ENCODE measurements around the gene SHC4. TPM values are rescaled to one million over a fixed set of nuclear protein-coding genes. Genes with fewer than 3 reads are reported as not detected.

SHC4 gene
- total RNA-seq, 1 experiment from 2014 or later, result 0.63 TPM

- no peak for TF ChIP-seq STAT6 (CRISPR knock-in tag; conservative IDR thresholded peaks at IDR 0.05; ENCODE audit: low read depth)
- TF ChIP-seq MXD4 (CRISPR knock-in tag; IDR thresholded peaks at IDR 0.05; ENCODE audit: borderline replicate concordance), result no peak
- TF ChIP-seq SOX15 (CRISPR knock-in tag; IDR thresholded peaks at IDR 0.05), result no peak
- TF ChIP-seq TCF7 (CRISPR knock-in tag; IDR thresholded peaks at IDR 0.05; ENCODE audit: low read depth), result no peak
- no peak for TF ChIP-seq GRHL2 (CRISPR knock-in tag; IDR thresholded peaks at IDR 0.05; ENCODE audit: insufficient replicate concordance, severe bottlenecking)
- no peak for TF ChIP-seq PRDM15 (CRISPR knock-in tag; IDR thresholded peaks at IDR 0.05)
- TF ChIP-seq GTF2I (CRISPR knock-in tag; conservative IDR thresholded peaks at IDR 0.05), result no peak
These were observed 111.8 kb downstream of the SHC4 start (continued) for GRCh38 chr15:48851956-48852355.

GRCh38 chr15:48850648-48851047 lies 113.1 kb downstream of the SHC4 start:
- no peak for ATAC-seq
- CTCF ChIA-PET, result no interaction called here
- POLR2A ChIA-PET, result no interaction called here
- H3K36me3 Mint-ChIP-seq, result no peaks in the 10 kb centered on the region
- no peak overlapping the region for H3K27ac Mint-ChIP-seq
- DNase-seq (ENCODE audit: low spot score), result no peak
- peaks cover 5% of the 10 kb centered on the region for H3K4me1 Mint-ChIP-seq
- no peak for TF ChIP-seq PRRX2 (CRISPR knock-in tag; IDR thresholded peaks at IDR 0.05)
- TF ChIP-seq ATF3 (CRISPR knock-in tag; conservative IDR thresholded peaks at IDR 0.05), result no peak
- no peak for TF ChIP-seq CREB1 (CRISPR knock-in tag; IDR thresholded peaks at IDR 0.05)
- no peak for TF ChIP-seq CTCF (IDR thresholded peaks at IDR 0.05)
- no peak for TF ChIP-seq PREB (CRISPR knock-in tag; IDR thresholded peaks at IDR 0.05; ENCODE audit: borderline replicate concordance)
- H3K9me3 Mint-ChIP-seq, result peaks cover 4% of the 10 kb centered on the region; the same call in 1 of the 2 replicates
- H3K27me3 Mint-ChIP-seq (ENCODE audit: low read depth), result no peaks in the 10 kb centered on the region
- no peak overlapping the region for H3K4me3 Mint-ChIP-seq

- no peak overlapping the region for H3K4me3 Mint-ChIP-seq
- H3K27ac Mint-ChIP-seq, result no peak overlapping the region
- H3K4me1 Mint-ChIP-seq, result no peaks in the 10 kb centered on the region
- H3K27me3 Mint-ChIP-seq (ENCODE audit: low read depth), result no peaks in the 10 kb centered on the region
- peaks cover 10% of the 10 kb centered on the region for H3K9me3 Mint-ChIP-seq
- TF ChIP-seq NFE2L1 (CRISPR knock-in tag; IDR thresholded peaks at IDR 0.05), result no peak
- no peak for TF ChIP-seq ZMAT4 (CRISPR knock-in tag; IDR thresholded peaks at IDR 0.05)
- ChIA-PET CTCF (no interaction called here), POLR2A (no interaction called here)
- no peak for DNase-seq (ENCODE audit: low spot score)
- no peak for ATAC-seq
- H3K36me3 Mint-ChIP-seq, result no peaks in the 10 kb centered on the region
These were observed 118.6 kb downstream of the SHC4 start for GRCh38 chr15:48845123-48845522.
